ENCODE results near the gene VWCE. TPM values are rescaled to one million over a fixed set of nuclear protein-coding genes. Genes with fewer than 3 reads are reported as not detected.
A peak's percentile ranks its signal among the peaks of the same experiment; 100 is the strongest.

Gene VWCE
- total and polyA plus RNA-seq, 9 of the 15 experiments (the other 6 are each of a cell fraction or from before 2014, with no cell fraction given) = 0.06 to 1.6 (median 0.63) TPM; not detected in 1

DNA sequence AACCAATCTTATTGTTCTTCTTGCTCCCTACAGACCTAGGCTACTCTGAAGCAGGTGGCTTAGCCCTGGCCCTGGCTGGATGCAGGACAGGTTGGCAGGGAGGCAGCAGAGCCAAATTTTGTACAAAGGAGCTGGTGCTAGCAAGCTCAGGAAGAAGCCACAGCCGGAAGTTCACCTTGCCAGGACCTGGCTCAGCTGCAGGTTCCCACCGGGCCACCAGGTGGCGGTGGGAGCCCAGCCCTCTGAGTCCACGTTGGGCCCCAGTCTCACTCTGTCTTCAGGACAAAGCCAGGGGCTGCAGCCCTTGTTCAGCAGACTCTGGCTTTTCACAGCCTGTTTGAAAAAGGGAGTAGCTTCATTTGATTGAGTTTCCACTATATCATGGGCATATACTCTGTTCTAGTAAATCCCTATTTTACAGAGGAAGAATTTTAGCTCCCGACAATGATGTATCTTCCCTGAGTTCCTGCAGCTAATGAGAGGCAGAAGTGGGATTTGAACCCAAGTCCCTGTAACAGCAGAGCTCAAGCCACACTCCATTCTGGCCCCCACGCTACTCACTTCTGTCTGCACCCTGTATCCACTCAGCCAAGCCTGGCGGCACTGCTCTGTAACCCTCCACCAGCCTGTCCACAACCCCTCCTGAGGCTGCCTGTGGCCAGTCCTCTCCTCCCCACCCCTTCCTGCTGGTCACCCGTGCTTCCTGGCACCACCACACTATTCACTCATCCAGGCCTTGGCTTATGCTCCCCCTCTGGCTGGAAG is 41.2 kb upstream of the VWCE start (continued):
- no peak for TF ChIP-seq NFIX (CRISPR knock-in tag; IDR thresholded peaks at IDR 0.05; ENCODE audit: low read depth)
- TF ChIP-seq, protein P1, sequence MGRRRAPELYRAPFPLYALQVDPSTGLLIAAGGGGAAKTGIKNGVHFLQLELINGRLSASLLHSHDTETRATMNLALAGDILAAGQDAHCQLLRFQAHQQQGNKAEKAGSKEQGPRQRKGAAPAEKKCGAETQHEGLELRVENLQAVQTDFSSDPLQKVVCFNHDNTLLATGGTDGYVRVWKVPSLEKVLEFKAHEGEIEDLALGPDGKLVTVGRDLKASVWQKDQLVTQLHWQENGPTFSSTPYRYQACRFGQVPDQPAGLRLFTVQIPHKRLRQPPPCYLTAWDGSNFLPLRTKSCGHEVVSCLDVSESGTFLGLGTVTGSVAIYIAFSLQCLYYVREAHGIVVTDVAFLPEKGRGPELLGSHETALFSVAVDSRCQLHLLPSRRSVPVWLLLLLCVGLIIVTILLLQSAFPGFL (CRISPR knock-in tag; IDR thresholded peaks at IDR 0.05) = no peak
- TF ChIP-seq TAF9B (IDR thresholded peaks at IDR 0.05; ENCODE audit: partially characterized antibody) = no peak
- TF ChIP-seq FOXM1 (IDR thresholded peaks at IDR 0.05; ENCODE audit: low read depth) = no peak
- TF ChIP-seq FOXM1 (CRISPR knock-in tag; IDR thresholded peaks at IDR 0.05; ENCODE audit: low read depth) = 0 out of 2 replicates have a peak, but pooled peaks have one; percentile 47
- no peak for TF ChIP-seq BRD9 (IDR thresholded peaks at IDR 0.05; ENCODE audit: low read depth, partially characterized antibody)
- no peak for TF ChIP-seq FOXJ2 (tag; IDR thresholded peaks at IDR 0.05)
- TF ChIP-seq, protein P2, sequence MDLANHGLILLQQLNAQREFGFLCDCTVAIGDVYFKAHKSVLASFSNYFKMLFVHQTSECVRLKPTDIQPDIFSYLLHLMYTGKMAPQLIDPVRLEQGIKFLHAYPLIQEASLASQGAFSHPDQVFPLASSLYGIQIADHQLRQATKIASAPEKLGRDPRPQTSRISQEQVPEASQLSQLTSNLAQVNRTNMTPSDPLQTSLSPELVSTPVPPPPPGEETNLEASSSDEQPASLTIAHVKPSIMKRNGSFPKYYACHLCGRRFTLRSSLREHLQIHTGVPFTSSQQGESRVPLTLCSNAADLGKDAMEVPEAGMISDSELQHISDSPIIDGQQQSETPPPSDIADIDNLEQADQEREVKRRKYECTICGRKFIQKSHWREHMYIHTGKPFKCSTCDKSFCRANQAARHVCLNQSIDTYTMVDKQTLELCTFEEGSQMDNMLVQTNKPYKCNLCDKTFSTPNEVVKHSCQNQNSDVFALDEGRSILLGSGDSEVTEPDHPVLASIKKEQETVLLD (IDR thresholded peaks at IDR 0.05) = no peak
- TF ChIP-seq C11orf30 (IDR thresholded peaks at IDR 0.05; ENCODE audit: low read depth) = no peak
- TF ChIP-seq POLR2A (conservative IDR thresholded peaks at IDR 0.05) = no peak
- TF ChIP-seq, protein P3, sequence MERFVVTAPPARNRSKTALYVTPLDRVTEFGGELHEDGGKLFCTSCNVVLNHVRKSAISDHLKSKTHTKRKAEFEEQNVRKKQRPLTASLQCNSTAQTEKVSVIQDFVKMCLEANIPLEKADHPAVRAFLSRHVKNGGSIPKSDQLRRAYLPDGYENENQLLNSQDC (CRISPR knock-in tag; IDR thresholded peaks at IDR 0.05) = no peak
- TF ChIP-seq RBM14 (IDR thresholded peaks at IDR 0.05; ENCODE audit: borderline replicate concordance, insufficient read depth, low read depth, low read length) = no peak
- TF ChIP-seq, protein P4, sequence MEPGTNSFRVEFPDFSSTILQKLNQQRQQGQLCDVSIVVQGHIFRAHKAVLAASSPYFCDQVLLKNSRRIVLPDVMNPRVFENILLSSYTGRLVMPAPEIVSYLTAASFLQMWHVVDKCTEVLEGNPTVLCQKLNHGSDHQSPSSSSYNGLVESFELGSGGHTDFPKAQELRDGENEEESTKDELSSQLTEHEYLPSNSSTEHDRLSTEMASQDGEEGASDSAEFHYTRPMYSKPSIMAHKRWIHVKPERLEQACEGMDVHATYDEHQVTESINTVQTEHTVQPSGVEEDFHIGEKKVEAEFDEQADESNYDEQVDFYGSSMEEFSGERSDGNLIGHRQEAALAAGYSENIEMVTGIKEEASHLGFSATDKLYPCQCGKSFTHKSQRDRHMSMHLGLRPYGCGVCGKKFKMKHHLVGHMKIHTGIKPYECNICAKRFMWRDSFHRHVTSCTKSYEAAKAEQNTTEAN (CRISPR knock-in tag; IDR thresholded peaks at IDR 0.05) = no peak
- TF ChIP-seq RHOXF2B (CRISPR knock-in tag; conservative IDR thresholded peaks at IDR 0.05) = no peak
- TF ChIP-seq, protein P5, sequence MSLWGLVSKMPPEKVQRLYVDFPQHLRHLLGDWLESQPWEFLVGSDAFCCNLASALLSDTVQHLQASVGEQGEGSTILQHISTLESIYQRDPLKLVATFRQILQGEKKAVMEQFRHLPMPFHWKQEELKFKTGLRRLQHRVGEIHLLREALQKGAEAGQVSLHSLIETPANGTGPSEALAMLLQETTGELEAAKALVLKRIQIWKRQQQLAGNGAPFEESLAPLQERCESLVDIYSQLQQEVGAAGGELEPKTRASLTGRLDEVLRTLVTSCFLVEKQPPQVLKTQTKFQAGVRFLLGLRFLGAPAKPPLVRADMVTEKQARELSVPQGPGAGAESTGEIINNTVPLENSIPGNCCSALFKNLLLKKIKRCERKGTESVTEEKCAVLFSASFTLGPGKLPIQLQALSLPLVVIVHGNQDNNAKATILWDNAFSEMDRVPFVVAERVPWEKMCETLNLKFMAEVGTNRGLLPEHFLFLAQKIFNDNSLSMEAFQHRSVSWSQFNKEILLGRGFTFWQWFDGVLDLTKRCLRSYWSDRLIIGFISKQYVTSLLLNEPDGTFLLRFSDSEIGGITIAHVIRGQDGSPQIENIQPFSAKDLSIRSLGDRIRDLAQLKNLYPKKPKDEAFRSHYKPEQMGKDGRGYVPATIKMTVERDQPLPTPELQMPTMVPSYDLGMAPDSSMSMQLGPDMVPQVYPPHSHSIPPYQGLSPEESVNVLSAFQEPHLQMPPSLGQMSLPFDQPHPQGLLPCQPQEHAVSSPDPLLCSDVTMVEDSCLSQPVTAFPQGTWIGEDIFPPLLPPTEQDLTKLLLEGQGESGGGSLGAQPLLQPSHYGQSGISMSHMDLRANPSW (CRISPR knock-in tag; IDR thresholded peaks at IDR 0.05) = no peak
- TF ChIP-seq ZNF239 (CRISPR knock-in tag; IDR thresholded peaks at IDR 0.05) = no peak
- no peak for TF ChIP-seq ZNF274 (IDR thresholded peaks at IDR 0.05; ENCODE audit: borderline replicate concordance, low read depth, low read length)
- no peak for TF ChIP-seq KLF1 (tag; IDR thresholded peaks at IDR 0.05)
- TF ChIP-seq MEF2D (tag; conservative IDR thresholded peaks at IDR 0.05; ENCODE audit: low read depth) = no peak
- no peak for TF ChIP-seq ZNF175 (CRISPR knock-in tag; IDR thresholded peaks at IDR 0.05; ENCODE audit: low read depth)
- no peak for TF ChIP-seq FOXA3 (CRISPR knock-in tag; conservative IDR thresholded peaks at IDR 0.05 in 1 of 2, IDR thresholded peaks at IDR 0.05 in 1 of 2)
- no peak for TF ChIP-seq LEF1 (IDR thresholded peaks at IDR 0.05)
